Kidney capillary endothelial cell (primary cell): ENCODE data around the gene ZMYND8.
"Not testable (repeated sequence)": the region's sequence is repeated elsewhere in the genome, so short reads cannot be mapped to it uniquely, and the experiment has no call there.

Experiments
- DNase-seq: peaks from one replicate; pipeline ENCODE4 v3.0.0-alpha.2; 2018; ENCODE audit warnings: low spot score

ZMYND8 gene

GRCh38 chr20:47310729-47311128 is 45.8 kb downstream of the ZMYND8 start:
- DNase-seq, result no peak

DNA sequence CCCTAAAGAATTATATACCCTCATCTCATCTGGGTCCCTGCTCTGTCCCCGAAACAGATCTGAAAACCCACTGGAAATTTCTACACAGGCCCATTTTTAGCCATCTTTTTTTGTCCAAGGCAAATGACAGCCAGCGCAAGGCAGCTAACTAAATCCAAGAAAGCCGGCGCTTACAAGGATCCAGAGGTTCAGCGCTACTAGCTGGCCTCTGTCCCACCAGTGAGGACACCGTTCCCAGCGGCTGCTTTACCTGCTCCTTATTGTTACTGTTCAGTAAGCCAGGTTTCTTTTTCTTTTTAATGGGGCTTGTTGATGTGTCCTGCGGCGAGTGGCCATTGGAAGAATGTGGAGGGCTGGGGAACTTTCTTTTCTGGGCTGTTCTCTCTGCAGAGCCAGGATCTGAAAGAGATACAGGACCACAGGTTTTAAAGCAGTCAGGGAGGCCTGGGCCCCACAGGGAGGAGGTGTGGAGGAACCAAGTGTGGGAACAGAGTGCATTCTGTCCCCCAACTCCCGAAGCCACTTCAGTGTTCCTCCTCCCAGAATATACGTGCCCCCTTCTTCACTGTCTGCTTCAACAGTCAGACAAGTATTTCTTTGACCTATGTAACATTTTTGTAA is 46.6 kb downstream of the ZMYND8 start:
- DNase-seq, result no peak

- no peak for DNase-seq
These were observed 47.1 kb downstream of the ZMYND8 start for GRCh38 chr20:47309394-47309793.

- not testable (repeated sequence) for DNase-seq
These were observed 48.9 kb downstream of the ZMYND8 start for GRCh38 chr20:47307569-47307968.

GRCh38 chr20:47306755-47307370 is 49.6 kb downstream of the ZMYND8 start:
- DNase-seq, result no peak

GRCh38 chr20:47306095-47306494 is 50.4 kb downstream of the ZMYND8 start:
- DNase-seq, result no peak

DNA sequence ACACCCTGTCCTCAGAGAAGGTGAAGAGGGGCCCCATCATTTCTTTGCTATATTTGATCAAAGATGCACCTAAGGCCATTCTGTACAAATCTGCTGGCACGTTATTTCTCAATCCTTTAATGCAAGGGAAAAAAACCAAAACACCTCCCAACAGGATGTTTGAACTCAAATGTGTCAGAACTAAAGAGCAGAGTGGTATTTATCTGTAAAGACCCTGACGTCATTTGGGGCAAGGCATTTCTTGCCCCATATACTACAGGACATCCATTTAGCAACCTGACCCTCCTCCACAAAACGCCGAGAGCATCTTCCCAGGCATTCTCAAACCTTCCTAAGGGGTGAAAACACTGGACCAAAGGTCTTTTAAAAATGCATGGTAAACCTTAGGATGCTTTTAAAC is 50.8 kb downstream of the ZMYND8 start:
- DNase-seq, result no peak

GRCh38 chr20:47304287-47304686 is 52.2 kb downstream of the ZMYND8 start:
- no peak for DNase-seq

DNA sequence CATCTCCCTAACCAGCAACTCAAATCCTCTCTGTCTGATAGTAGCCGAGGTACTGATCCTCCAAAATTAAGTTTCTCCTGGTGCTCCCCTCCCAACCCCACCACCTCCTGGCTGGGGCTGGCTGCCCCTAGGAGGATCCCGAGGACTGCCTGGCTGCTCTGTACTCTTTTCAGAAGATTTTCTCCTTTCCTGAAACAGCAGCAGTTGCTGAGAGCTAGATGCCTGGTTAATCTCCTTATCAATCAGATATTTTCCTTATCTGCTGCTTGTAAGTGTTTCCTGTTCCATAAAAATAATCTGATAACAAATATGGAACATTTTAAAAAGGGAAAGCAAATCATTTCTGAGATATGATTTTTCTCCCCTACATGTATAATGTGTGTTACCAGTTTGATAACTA is 52.8 kb downstream of the ZMYND8 start:
- no peak for DNase-seq

DNA sequence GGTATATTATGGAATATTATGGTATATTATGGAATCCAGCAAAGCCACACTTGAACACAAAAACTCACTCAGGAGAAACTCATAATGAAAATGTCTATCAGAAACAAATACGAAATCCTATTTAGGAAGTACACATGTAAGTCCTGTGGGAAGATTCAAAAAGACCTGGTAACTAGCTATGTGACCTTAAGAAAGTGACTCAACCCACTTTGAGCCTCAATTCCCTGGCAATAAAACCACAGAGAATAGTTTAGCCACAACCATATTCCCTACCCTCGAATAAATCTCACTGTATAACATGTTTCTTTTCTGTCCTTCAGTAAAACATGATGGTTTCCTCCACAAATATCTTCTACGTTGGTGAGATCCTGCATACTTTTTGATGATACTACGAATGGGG is 56.4 kb downstream of the ZMYND8 start:
- DNase-seq, result no peak

DNA sequence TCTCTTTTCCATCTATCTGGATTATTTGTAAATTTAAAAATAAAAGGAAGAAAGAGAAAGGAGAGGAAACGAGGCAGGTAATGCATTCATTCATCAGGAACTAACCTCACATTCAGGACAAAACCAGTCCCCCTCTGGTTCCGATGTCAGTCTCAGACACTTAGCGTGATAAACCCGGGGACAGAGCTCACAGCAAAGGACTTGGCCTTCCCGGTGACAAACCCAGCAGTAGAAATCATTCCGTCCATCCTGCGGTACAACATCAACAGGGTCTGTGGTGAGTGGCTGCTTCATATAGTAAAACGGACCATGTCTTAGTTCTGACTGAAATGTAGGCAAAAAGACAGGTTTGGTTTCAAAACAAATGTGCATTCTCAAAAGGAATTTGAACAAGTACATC is 57.9 kb downstream of the ZMYND8 start:
- no peak for DNase-seq

GRCh38 chr20:47297746-47298145 is 58.8 kb downstream of the ZMYND8 start:
- no peak for DNase-seq

DNA sequence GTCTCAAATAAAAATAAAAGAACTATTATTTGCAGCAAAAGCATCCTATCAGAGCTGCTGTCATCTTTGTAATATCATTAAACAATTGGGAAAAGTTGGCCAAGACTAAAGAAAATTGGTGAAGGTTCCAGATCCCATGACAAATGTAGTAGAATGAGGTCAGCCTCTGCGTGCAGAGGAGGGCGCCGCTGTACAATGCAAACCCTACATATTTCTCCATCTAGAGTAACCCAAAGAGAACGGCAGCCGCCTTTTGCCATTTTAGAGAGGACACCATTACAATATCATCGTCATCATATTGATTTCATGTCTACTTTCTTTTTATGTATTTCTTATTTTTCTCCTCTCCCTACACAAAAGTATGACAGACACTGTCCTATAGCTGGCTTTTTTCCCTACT is 59.5 kb downstream of the ZMYND8 start:
- DNase-seq, result no peak

GRCh38 chr20:47295921-47296426 is 60.5 kb downstream of the ZMYND8 start:
- DNase-seq, result no peak

GRCh38 chr20:47295129-47295813 is 61.2 kb downstream of the ZMYND8 start:
- DNase-seq, result no peak

GRCh38 chr20:47293631-47294030 is 62.9 kb downstream of the ZMYND8 start:
- no peak for DNase-seq

- no peak for DNase-seq
These were observed 63.9 kb downstream of the ZMYND8 start for GRCh38 chr20:47292581-47292980.

GRCh38 chr20:47290666-47291430 is 65.7 kb downstream of the ZMYND8 start:
- no peak for DNase-seq

DNA sequence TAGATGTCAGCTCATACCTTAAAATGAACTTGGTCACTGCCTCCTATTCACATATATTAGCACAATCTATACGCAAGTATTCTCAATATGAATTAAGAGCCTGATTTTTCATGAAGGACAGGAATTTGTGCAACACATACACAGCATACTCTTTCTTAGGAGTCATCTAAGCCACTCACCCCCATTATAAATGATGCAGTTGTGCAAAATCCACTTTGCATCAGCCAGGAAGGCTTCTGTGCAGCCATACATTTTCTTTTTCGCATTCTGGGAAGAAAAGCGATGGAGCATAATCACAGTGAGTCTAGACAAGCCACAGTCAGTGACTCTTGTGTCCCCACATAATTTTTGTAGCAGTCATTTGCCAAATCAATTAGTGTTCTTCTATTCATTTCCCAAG is 66.5 kb downstream of the ZMYND8 start:
- DNase-seq, result no peak

GRCh38 chr20:47289096-47289495 is 67.4 kb downstream of the ZMYND8 start:
- DNase-seq, result no peak

DNA sequence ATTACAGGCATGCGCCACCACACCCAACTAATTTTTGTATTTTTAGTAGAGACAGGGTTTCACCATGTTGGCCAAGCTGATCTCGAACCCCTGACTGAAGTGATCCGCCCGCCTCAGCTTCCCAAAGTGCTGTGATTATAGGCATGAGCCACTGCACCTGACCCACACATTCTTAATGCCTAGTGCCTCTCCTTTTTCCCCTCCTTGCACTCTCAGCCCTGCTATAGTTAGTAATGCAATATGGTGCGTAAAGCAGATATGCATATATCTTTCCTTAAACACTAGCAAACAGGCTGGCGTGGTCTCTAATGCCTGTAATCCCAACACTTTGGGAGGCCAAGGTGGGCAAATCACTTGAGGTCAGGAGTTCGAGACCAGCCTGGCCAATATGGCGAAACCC is 68.0 kb downstream of the ZMYND8 start:
- DNase-seq, result not testable (repeated sequence)

- DNase-seq, result no peak
These were observed 68.8 kb downstream of the ZMYND8 start for GRCh38 chr20:47287609-47288144.
